Measurements from ENCODE around the gene CLEC7A.
A peak's percentile ranks its signal among the peaks of the same experiment; 100 is the strongest.

CLEC7A gene

GRCh38 chr12:10130042-10130441, at the start of gene CLEC7A:
TSS of gene CLEC7A (minus strand) at chr12:10130199. CDS start at chr12:10130082, 117 bp downstream.
- Mint-ChIP-seq H3K27ac (no peak within 1 kb of the TSS), H3K4me3 (no peak within 1 kb of the TSS), H3K27me3 (peaks cover 70% of the 10 kb centered on the region), H3K9me3 (no peaks in the 10 kb centered on the region), H3K36me3 (no peaks in the 10 kb centered on the region), H3K4me1 (peaks cover 18% of the 10 kb centered on the region)
- peak; percentile 90 for ATAC-seq

- Mint-ChIP-seq H3K27me3 (peaks cover 65% of the 10 kb centered on the region), H3K9me3 (no peaks in the 10 kb centered on the region), H3K4me1 (no peaks in the 10 kb centered on the region), H3K36me3 (no peaks in the 10 kb centered on the region), H3K27ac (no peak overlapping the region), H3K4me3 (no peak overlapping the region)
- no peak for ATAC-seq
Measured at GRCh38 chr12:10179776-10180181, 49.8 kb upstream of the CLEC7A start.

- Mint-ChIP-seq H3K4me1 (no peaks in the 10 kb centered on the region), H3K36me3 (no peaks in the 10 kb centered on the region), H3K4me3 (no peak within 1 kb of the TSS), H3K9me3 (no peaks in the 10 kb centered on the region), H3K27me3 (peaks cover 65% of the 10 kb centered on the region), H3K27ac (no peak within 1 kb of the TSS)
- no peak for ATAC-seq
Measured at GRCh38 chr12:10178821-10179220, 48.8 kb upstream of the CLEC7A start, which contains the start of gene TMEM52B. TSS of gene TMEM52B (plus strand) at chr12:10179032. CDS start at chr12:10179575, 543 bp downstream.

GRCh38 chr12:10175846-10176636, 46.0 kb upstream of the CLEC7A start:
- Mint-ChIP-seq H3K27me3 (peaks cover 74% of the 10 kb centered on the region), H3K4me3 (no peak overlapping the region), H3K36me3 (no peaks in the 10 kb centered on the region), H3K27ac (no peak overlapping the region), H3K9me3 (no peaks in the 10 kb centered on the region), H3K4me1 (no peaks in the 10 kb centered on the region)
- ATAC-seq, result no peak

- H3K4me1 Mint-ChIP-seq, result no peaks in the 10 kb centered on the region
- no peak overlapping the region for H3K27ac Mint-ChIP-seq
- H3K27me3 Mint-ChIP-seq, result peaks cover 68% of the 10 kb centered on the region
- no peaks in the 10 kb centered on the region for H3K36me3 Mint-ChIP-seq
- no peaks in the 10 kb centered on the region for H3K9me3 Mint-ChIP-seq
- ATAC-seq, result no peak
- H3K4me3 Mint-ChIP-seq, result no peak overlapping the region
Measured at GRCh38 chr12:10174986-10175614, 45.1 kb upstream of the CLEC7A start.

- ATAC-seq, result no peak
- Mint-ChIP-seq H3K27ac (no peak within 1 kb of the TSS), H3K9me3 (no peaks in the 10 kb centered on the region), H3K4me1 (no peaks in the 10 kb centered on the region), H3K36me3 (no peaks in the 10 kb centered on the region), H3K4me3 (no peak within 1 kb of the TSS), H3K27me3 (peaks cover 45% of the 10 kb centered on the region)
Measured at GRCh38 chr12:10171973-10172728, 42.2 kb upstream of the CLEC7A start, which contains the start of gene OLR1. TSS of gene OLR1 (minus strand) at chr12:10172132. CDS start at chr12:10172077, 55 bp downstream.

GRCh38 chr12:10170216-10170615, 40.2 kb upstream of the CLEC7A start:
- H3K4me3 Mint-ChIP-seq, result no peak overlapping the region
- no peaks in the 10 kb centered on the region for H3K9me3 Mint-ChIP-seq
- H3K36me3 Mint-ChIP-seq, result no peaks in the 10 kb centered on the region
- ATAC-seq, result no peak
- peaks cover 50% of the 10 kb centered on the region for H3K27me3 Mint-ChIP-seq
- no peaks in the 10 kb centered on the region for H3K4me1 Mint-ChIP-seq
- no peak overlapping the region for H3K27ac Mint-ChIP-seq

GRCh38 chr12:10169104-10169503, 39.1 kb upstream of the CLEC7A start:
- no peaks in the 10 kb centered on the region for H3K9me3 Mint-ChIP-seq
- H3K27ac Mint-ChIP-seq, result no peak overlapping the region
- H3K4me3 Mint-ChIP-seq, result no peak overlapping the region
- H3K27me3 Mint-ChIP-seq, result peaks cover 43% of the 10 kb centered on the region
- H3K4me1 Mint-ChIP-seq, result no peaks in the 10 kb centered on the region
- no peak for ATAC-seq
- H3K36me3 Mint-ChIP-seq, result no peaks in the 10 kb centered on the region

GRCh38 chr12:10167599-10167998, 37.6 kb upstream of the CLEC7A start:
- Mint-ChIP-seq H3K4me1 (no peaks in the 10 kb centered on the region), H3K36me3 (no peaks in the 10 kb centered on the region), H3K27me3 (peaks cover 32% of the 10 kb centered on the region)

GRCh38 chr12:10165421-10165820, 35.4 kb upstream of the CLEC7A start:
- H3K36me3 Mint-ChIP-seq, result no peaks in the 10 kb centered on the region
- no peak for ATAC-seq
- peaks cover 20% of the 10 kb centered on the region for H3K27me3 Mint-ChIP-seq
- H3K9me3 Mint-ChIP-seq, result no peaks in the 10 kb centered on the region
- peaks cover 7% of the 10 kb centered on the region for H3K4me1 Mint-ChIP-seq
- no peak overlapping the region for H3K4me3 Mint-ChIP-seq
- H3K27ac Mint-ChIP-seq, result no peak overlapping the region

More at GRCh38 chr12:10167599-10167998, 37.6 kb upstream of the CLEC7A start:
- Mint-ChIP-seq H3K9me3 (no peaks in the 10 kb centered on the region), H3K27ac (no peak overlapping the region), H3K4me3 (no peak overlapping the region)
- no peak for ATAC-seq

GRCh38 chr12:10163084-10163483, 33.1 kb upstream of the CLEC7A start:
- Mint-ChIP-seq H3K27ac (no peak overlapping the region), H3K36me3 (no peaks in the 10 kb centered on the region), H3K27me3 (peaks cover 20% of the 10 kb centered on the region), H3K4me3 (no peak overlapping the region), H3K4me1 (peaks cover 13% of the 10 kb centered on the region), H3K9me3 (no peaks in the 10 kb centered on the region)
- no peak for ATAC-seq

GRCh38 chr12:10160617-10161385, 30.8 kb upstream of the CLEC7A start:
- no peak overlapping the region for H3K27ac Mint-ChIP-seq
- H3K27me3 Mint-ChIP-seq, result peaks cover 11% of the 10 kb centered on the region
- ATAC-seq, result no peak
- H3K36me3 Mint-ChIP-seq, result no peaks in the 10 kb centered on the region
- no peaks in the 10 kb centered on the region for H3K9me3 Mint-ChIP-seq
- no peak overlapping the region for H3K4me3 Mint-ChIP-seq
- H3K4me1 Mint-ChIP-seq, result peaks cover 14% of the 10 kb centered on the region

GRCh38 chr12:10159280-10159679, 29.3 kb upstream of the CLEC7A start:
- H3K27me3 Mint-ChIP-seq, result peaks cover 3% of the 10 kb centered on the region
- ATAC-seq, result no peak
- H3K4me1 Mint-ChIP-seq, result peaks cover 14% of the 10 kb centered on the region
- H3K27ac Mint-ChIP-seq, result no peak overlapping the region
- H3K4me3 Mint-ChIP-seq, result no peak overlapping the region
- no peaks in the 10 kb centered on the region for H3K9me3 Mint-ChIP-seq
- H3K36me3 Mint-ChIP-seq, result no peaks in the 10 kb centered on the region

GRCh38 chr12:10158406-10158805, 28.4 kb upstream of the CLEC7A start:
- no peak overlapping the region for H3K27ac Mint-ChIP-seq
- peaks cover 23% of the 10 kb centered on the region for H3K4me1 Mint-ChIP-seq
- no peak for ATAC-seq
- no peaks in the 10 kb centered on the region for H3K9me3 Mint-ChIP-seq
- H3K36me3 Mint-ChIP-seq, result no peaks in the 10 kb centered on the region
- peaks cover 12% of the 10 kb centered on the region for H3K27me3 Mint-ChIP-seq
- no peak overlapping the region for H3K4me3 Mint-ChIP-seq

GRCh38 chr12:10155966-10156365, 26.0 kb upstream of the CLEC7A start:
- Mint-ChIP-seq H3K4me1 (peaks cover 25% of the 10 kb centered on the region), H3K9me3 (no peaks in the 10 kb centered on the region), H3K36me3 (no peaks in the 10 kb centered on the region), H3K27ac (no peak overlapping the region), H3K4me3 (no peak overlapping the region), H3K27me3 (peaks cover 19% of the 10 kb centered on the region)
- no peak for ATAC-seq

Data from stimulated activated memory B cell treated with anti-CD40 and anti-IgM and Interleukin-4, amounts not matched to agents 10 μg/mL and 1 μg/mL and 100 μg/mL, for 72 hours (primary cell).